NCI-H526 treated with DMSO at 0.1 percent for 48 hours (cell line): Measurements from ENCODE around the gene PLXNB1.

ENCODE experiments used
- DNase-seq: peaks from one replicate; lab custom pipeline; 2025; lab: John Stamatoyannopoulos, UW

Gene PLXNB1

DNA sequence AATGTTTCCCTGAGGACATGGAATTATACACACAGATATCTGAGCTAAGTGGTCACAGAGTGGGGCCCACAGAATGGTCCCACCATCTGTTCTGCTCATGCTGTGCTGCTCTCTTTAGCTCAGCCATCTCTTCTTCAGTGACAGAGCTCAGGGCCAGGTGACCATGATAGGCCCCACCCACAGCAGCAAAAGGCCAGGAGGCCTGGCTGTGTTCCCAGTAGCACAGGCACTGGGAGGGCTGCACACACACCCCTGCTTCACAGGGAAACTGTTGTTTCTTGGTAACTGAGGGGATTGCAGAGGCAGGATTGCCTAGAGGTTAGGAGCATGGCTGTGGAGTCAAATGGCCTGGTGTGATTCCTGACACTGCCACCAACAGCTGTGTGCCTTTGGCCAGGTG lies 62.7 kb downstream of the PLXNB1 start:
- no peak for DNase-seq

- DNase-seq, result no peak
These were observed 65.0 kb downstream of the PLXNB1 start for GRCh38 chr3:48364840-48365239.

GRCh38 chr3:48361928-48362327 lies 68.0 kb downstream of the PLXNB1 start:
- DNase-seq, result no peak

DNA sequence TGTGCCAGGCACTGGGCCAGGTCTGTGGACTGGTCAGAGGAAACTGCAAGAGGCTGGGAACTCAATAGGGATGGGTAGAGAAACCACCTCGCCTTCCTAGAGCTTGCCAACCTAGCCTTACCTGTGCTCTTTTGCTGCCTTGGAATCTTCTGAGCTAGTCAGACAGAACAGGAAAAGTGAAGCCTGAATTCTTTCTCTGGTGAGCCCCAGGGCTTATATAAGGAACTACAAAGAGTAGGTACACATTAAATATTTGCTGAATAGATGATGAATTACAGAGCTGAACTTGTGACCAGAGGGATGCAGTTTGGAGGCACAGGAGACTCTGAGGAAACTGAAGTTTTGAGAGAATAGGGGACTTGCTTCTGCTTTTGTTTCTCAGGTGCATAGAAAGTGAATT lies 73.5 kb downstream of the PLXNB1 start:
- DNase-seq, result no peak

GRCh38 chr3:48353987-48354386 lies 75.9 kb downstream of the PLXNB1 start:
- DNase-seq, result no peak
